GM19468 (cell line): ENCODE measurements around the gene DLD.

Source experiments
- ATAC-seq: cut with Tn5 transposase; IDR thresholded peaks from one replicate; pipeline ENCODE4 v1.9.1; 2021; ENCODE audit warnings: mild to moderate bottlenecking, moderate library complexity, moderate number of reproducible peaks; ENCODE audit not compliant: unreplicated experiment; ENCODE audit errors: extremely low read depth

The DLD gene

DNA sequence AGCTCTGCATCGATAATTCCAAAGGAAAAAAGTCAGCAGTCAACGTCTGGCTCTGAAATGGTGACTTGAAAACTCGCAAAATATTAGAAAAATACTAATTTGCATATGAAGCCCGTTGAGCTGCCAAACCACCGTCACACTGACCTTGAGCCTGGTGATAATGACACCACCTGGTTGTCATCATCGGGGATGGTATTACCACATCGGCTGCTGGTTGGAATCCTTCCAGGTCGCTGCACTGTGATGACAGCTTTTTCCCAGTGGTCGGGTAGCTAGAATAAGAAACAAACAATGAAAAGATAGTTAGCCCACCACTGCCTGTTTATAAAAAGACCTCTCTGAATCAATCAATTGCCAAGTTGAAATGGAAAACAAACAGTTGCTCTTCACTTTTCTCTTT lies 70.4 kb downstream of the DLD start:
- ATAC-seq = no peak

DNA sequence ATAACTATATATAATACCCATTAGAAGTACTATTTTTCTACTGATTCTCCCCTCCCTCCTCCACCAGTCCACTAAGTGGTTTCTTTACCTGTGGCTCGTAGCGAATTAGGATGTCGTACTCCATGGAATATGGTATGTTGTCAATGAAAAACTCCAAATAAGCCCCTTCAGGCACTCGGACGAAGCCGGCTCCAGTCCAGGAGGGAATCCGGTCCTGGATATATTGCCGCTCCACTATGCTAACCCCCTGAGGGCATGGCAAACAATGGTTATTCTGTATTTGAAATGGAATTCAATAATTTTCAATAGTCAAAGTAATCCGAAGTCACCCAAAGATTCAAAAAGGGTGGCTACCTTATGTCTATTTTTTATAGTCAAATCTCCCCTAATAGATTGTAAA lies 71.8 kb downstream of the DLD start:
- ATAC-seq = no peak

GRCh38 chr7:107964510-107964909 lies 73.5 kb downstream of the DLD start:
- no peak for ATAC-seq

DNA sequence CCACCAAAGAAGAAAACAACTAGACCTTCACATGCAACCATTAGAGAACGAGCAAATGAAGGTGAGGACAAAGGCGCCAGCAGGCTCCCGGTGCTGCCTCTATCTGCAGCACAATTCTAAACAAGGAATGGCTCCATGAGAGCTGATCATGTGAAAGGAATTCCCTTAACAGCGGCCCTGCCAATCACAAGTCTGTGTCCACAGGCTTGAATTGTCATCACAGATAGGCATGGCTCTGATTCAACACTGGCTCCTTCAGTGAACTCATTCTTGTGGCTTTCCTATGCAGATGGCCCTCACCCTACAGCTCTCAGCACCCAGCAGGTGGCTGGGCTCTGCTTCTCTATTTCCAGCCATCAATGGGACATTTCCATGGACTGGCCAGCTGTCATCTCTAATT lies 75.7 kb downstream of the DLD start:
- ATAC-seq = no peak

GRCh38 chr7:107967420-107967819 lies 76.4 kb downstream of the DLD start:
- no peak for ATAC-seq

DNA sequence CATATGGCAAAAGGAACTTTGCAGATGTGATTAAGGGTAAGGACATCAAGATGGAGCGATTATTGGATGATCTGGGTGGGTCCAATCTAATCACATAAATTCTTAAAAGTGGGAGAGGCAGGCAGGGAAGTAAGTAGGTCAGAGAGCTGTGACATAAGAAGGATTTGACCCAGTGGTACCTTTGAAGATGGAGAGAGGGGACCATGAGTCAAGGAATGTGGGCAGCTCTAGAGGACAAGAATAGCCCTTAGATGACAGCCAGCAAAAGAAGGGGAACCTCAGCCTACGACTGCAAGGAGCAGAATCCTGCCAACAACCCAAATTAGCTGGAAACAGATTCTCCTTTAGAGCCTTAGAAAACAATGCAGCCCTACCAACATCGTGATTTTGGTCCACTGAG lies 77.5 kb downstream of the DLD start:
- no peak for ATAC-seq

GRCh38 chr7:107969856-107970255 lies 78.9 kb downstream of the DLD start:
- no peak for ATAC-seq
